ENCODE results near the gene FRY.

- TF ChIP-seq, protein P1, sequence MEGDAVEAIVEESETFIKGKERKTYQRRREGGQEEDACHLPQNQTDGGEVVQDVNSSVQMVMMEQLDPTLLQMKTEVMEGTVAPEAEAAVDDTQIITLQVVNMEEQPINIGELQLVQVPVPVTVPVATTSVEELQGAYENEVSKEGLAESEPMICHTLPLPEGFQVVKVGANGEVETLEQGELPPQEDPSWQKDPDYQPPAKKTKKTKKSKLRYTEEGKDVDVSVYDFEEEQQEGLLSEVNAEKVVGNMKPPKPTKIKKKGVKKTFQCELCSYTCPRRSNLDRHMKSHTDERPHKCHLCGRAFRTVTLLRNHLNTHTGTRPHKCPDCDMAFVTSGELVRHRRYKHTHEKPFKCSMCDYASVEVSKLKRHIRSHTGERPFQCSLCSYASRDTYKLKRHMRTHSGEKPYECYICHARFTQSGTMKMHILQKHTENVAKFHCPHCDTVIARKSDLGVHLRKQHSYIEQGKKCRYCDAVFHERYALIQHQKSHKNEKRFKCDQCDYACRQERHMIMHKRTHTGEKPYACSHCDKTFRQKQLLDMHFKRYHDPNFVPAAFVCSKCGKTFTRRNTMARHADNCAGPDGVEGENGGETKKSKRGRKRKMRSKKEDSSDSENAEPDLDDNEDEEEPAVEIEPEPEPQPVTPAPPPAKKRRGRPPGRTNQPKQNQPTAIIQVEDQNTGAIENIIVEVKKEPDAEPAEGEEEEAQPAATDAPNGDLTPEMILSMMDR (IDR thresholded peaks at IDR 0.05; ENCODE audit: low read depth, low read length), result no peak
- TF ChIP-seq EZH2phosphoT487 (IDR thresholded peaks at IDR 0.05; ENCODE audit: low read depth), result no peak
These were observed 9.9 kb downstream of the FRY start for GRCh38 chr13:32041429-32041828.
